Muscle layer of duodenum (tissue), 2 donors: Measurements from ENCODE around the gene NUDCD3.
"Not testable (repeated sequence)": the region's sequence is repeated elsewhere in the genome, so short reads cannot be mapped to it uniquely, and the experiment has no call there.

Experiments
- H3K27ac ChIP-seq: one replicate; pipeline ENCODE4 v1.7.0; 2013; ENCODE audit warnings: mild to moderate bottlenecking, low read length
- H3K27me3 ChIP-seq: one replicate; pipeline ENCODE4 v1.7.0; 2013; ENCODE audit warnings: low read depth, mild to moderate bottlenecking, control low read depth, low read length
- H3K36me3 ChIP-seq, 2 donors: one replicate each; pipeline ENCODE4 v1.7.0; 2013; ENCODE audit warnings: low read length in 2 of 2, control low read depth in 1 of 2, mild to moderate bottlenecking in 1 of 2; ENCODE audit not compliant: insufficient read depth in 2 of 2, control insufficient read depth in 1 of 2
- H3K4me1 ChIP-seq, 2 donors: one replicate each; pipeline ENCODE4 v1.7.0; 2013; ENCODE audit warnings: low read length in 2 of 2, mild to moderate bottlenecking in 2 of 2, control low read depth in 1 of 2, moderate library complexity in 1 of 2; ENCODE audit not compliant: insufficient read depth in 2 of 2, control insufficient read depth in 1 of 2
- H3K4me3 ChIP-seq, 2 donors: one replicate each; pipeline ENCODE4 v1.7.0; 2013; ENCODE audit warnings: low read length in 2 of 2, low read depth in 1 of 2, mild to moderate bottlenecking in 1 of 2
- H3K9me3 ChIP-seq, 2 donors: one replicate each; pipeline ENCODE4 v1.7.0; 2013; ENCODE audit warnings: low read length in 2 of 2, control low read depth in 1 of 2, mild to moderate bottlenecking in 1 of 2; ENCODE audit not compliant: control insufficient read depth in 1 of 2
- donor health status: healthy.

Gene NUDCD3

DNA sequence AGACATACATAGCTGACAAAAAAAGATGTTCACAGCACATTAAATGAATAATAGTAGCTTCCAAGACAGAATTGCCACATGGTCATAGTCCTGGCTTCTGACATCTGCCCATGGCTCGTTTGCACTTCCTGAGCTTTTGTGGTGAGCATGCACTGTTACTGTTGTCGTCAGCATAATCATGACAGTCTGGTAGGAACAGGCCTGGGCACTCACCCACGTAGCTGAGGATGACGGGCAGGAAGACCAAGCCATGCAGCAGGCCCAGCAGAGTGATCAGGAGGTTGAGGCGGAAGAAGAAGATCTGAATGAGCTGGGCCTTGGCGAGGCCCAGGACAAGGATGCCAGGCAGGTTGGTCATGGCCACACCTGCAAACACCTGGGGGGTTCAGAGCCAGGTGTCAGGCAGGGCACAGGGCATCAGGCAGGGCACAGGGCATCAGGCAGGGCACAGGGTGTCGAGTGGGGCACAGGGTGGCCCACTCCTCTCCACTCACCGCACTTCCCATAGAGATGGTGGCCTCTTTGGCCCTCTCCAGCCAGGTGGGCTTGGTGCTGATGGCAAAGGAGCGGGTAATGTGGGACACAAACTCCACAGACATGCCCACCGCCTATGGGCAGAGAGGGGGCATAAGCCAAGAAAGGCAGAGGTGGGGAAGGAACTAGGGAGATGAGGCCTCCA, 25.3 kb upstream of the NUDCD3 start:
- no peaks in the 10 kb centered on the region for H3K27me3 ChIP-seq
- no peaks in the 10 kb centered on the region for H3K4me1 ChIP-seq
- H3K9me3 ChIP-seq: no peaks in the 10 kb centered on the region
- H3K36me3 ChIP-seq: no peaks in the 10 kb centered on the region
- H3K27ac ChIP-seq: no peak overlapping the region
- no peak overlapping the region for H3K4me3 ChIP-seq

- Histone ChIP-seq H3K27ac (no peak overlapping the region), H3K4me3 (no peak overlapping the region), H3K27me3 (no peaks in the 10 kb centered on the region), H3K36me3 (no peaks in the 10 kb centered on the region), H3K9me3 (peaks cover 0 to 5% of the 10 kb centered on the region in 2 donors), H3K4me1 (no peaks in the 10 kb centered on the region)
These were observed 22.3 kb upstream of the NUDCD3 start for GRCh38 chr7:44512736-44513135.

- H3K9me3 ChIP-seq: peaks cover 0 to 5% of the 10 kb centered on the region in 2 donors
- no peaks in the 10 kb centered on the region for H3K4me1 ChIP-seq
- H3K4me3 ChIP-seq: no peak overlapping the region
- no peaks in the 10 kb centered on the region for H3K36me3 ChIP-seq
- no peak overlapping the region for H3K27ac ChIP-seq
- H3K27me3 ChIP-seq: no peaks in the 10 kb centered on the region
These were observed 21.5 kb upstream of the NUDCD3 start for GRCh38 chr7:44511863-44512468.

DNA sequence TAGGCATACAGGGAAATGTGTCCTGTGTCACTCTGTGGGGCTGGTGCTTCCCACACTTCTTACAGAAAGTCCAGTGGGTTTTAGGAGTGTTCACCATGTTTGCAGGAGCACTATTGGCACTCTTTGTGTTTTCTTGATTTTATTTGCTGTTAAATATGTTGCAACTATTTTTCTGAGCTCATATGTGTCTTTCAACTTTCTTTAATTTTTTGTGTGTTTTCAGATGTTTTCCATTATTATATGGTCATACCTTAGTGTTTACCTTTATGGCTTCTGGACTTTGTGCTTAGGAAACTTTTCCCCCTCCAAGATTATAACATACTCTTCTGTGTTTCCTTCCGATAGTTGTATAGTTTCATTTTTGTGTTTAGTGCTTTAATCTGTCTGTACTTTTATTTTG, 20.8 kb upstream of the NUDCD3 start:
- Histone ChIP-seq H3K36me3 (no peaks in the 10 kb centered on the region), H3K4me1 (no peaks in the 10 kb centered on the region), H3K4me3 (no peak overlapping the region), H3K27me3 (no peaks in the 10 kb centered on the region), H3K27ac (no peak overlapping the region), H3K9me3 (peaks cover 0 to 5% of the 10 kb centered on the region in 2 donors)

- H3K4me3 ChIP-seq: no peak overlapping the region
- no peak overlapping the region for H3K27ac ChIP-seq
- H3K9me3 ChIP-seq: peaks cover 0 to 5% of the 10 kb centered on the region in 2 donors
- no peaks in the 10 kb centered on the region for H3K36me3 ChIP-seq
- H3K4me1 ChIP-seq: no peaks in the 10 kb centered on the region
- H3K27me3 ChIP-seq: no peaks in the 10 kb centered on the region
These were observed 18.0 kb upstream of the NUDCD3 start for GRCh38 chr7:44508328-44509030.

DNA sequence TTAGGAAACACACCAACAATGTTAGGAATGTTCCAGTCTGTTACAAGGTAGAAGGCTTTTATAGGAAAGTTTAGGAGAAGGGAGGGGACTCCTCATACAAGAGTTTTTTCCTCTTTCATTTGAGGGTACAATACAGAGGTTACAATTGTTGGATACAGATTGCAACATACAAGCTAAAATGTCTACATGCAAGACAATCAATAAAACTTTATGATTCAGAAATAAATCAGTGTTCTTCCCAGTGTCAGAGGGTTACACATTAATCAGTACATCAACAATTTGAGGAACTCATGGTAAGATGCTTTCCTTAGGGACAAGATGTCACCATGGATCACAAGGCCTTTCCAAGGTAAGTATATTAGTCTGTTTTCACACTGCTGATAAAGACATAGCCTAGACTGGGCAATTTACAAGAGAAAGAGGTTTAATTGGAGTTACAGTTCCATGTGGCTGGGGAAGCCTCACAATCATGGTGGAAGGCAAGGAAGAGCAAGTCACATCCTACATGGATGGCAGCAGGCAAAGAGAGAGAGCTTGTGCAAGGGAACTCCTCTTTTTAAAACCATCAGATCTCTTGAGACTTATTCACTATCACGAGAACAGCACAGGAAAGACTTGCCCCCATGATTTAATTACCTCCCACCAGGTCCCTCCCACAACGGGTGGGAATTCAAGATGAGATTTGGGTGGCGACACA, 16.3 kb upstream of the NUDCD3 start:
- not testable (repeated sequence) for H3K27me3 ChIP-seq, H3K27ac ChIP-seq, H3K9me3 ChIP-seq, H3K4me3 ChIP-seq, H3K4me1 ChIP-seq, H3K36me3 ChIP-seq

GRCh38 chr7:44505595-44505994, 15.1 kb upstream of the NUDCD3 start:
- no peak overlapping the region for H3K27ac ChIP-seq
- peaks cover 0 to 5% of the 10 kb centered on the region in 2 donors for H3K9me3 ChIP-seq
- H3K4me3 ChIP-seq: no peak overlapping the region
- no peaks in the 10 kb centered on the region for H3K4me1 ChIP-seq
- H3K27me3 ChIP-seq: no peaks in the 10 kb centered on the region
- H3K36me3 ChIP-seq: no peaks in the 10 kb centered on the region

GRCh38 chr7:44498230-44498954, 7.9 kb upstream of the NUDCD3 start:
- Histone ChIP-seq H3K36me3 (no peaks in the 10 kb centered on the region), H3K9me3 (no peaks in the 10 kb centered on the region), H3K4me3 (no peak overlapping the region), H3K27me3 (no peaks in the 10 kb centered on the region), H3K27ac (no peak overlapping the region), H3K4me1 (no peaks in the 10 kb centered on the region)

GRCh38 chr7:44497155-44498027, 6.9 kb upstream of the NUDCD3 start:
- Histone ChIP-seq H3K36me3 (no peaks in the 10 kb centered on the region), H3K4me1 (no peaks in the 10 kb centered on the region), H3K9me3 (no peaks in the 10 kb centered on the region), H3K27ac (no peak overlapping the region), H3K4me3 (no peak overlapping the region), H3K27me3 (no peaks in the 10 kb centered on the region)

- H3K27me3 ChIP-seq: no peaks in the 10 kb centered on the region
- H3K27ac ChIP-seq: no peak overlapping the region
- H3K4me1 ChIP-seq: no peaks in the 10 kb centered on the region
- H3K4me3 ChIP-seq: no peak overlapping the region
- H3K9me3 ChIP-seq: no peaks in the 10 kb centered on the region
- no peaks in the 10 kb centered on the region for H3K36me3 ChIP-seq
These were observed 5.9 kb upstream of the NUDCD3 start for GRCh38 chr7:44496385-44496784.
